Smooth muscle cell (in vitro differentiated cells): Measurements from ENCODE around the gene EDC4. TPM values are rescaled to one million over a fixed set of nuclear protein-coding genes. Genes with fewer than 3 reads are reported as not detected.

Experiments used
- DNase-seq: peaks from one replicate; lab custom pipeline; 2025; ENCODE audit not compliant: unreplicated experiment; lab: John Stamatoyannopoulos, UW
- H2AFZ ChIP-seq: fragments of 200-600 bp; sonication (generic); 2 replicates; pipeline ENCODE4 v1.6.0; 2016; ENCODE audit warnings: antibody characterized with exemption, low read depth, mild to moderate bottlenecking
- H3F3A ChIP-seq: fragments of 200-600 bp; sonication (generic); 2 replicates; pipeline ENCODE4 v1.6.0; 2017; ENCODE audit warnings: antibody characterized with exemption, low read depth
- H3K27ac ChIP-seq: fragments of 200-600 bp; sonication (generic); 2 replicates; pipeline ENCODE4 v1.5.1; 2016; ENCODE audit warnings: low read depth, mild to moderate bottlenecking
- H3K27me3 ChIP-seq: fragments of 200-600 bp; sonication (generic); 2 replicates; pipeline ENCODE4 v1.6.1; 2016; ENCODE audit warnings: low read depth, mild to moderate bottlenecking
- H3K36me3 ChIP-seq: fragments of 200-600 bp; sonication (generic); 2 replicates; pipeline ENCODE4 v1.5.1; 2016; ENCODE audit warnings: low read depth
- H3K4me1 ChIP-seq: fragments of 200-600 bp; sonication (generic); 2 replicates; pipeline ENCODE4 v1.5.1; 2016; ENCODE audit warnings: low read depth
- H3K4me2 ChIP-seq: fragments of 200-600 bp; sonication (generic); 2 replicates; pipeline ENCODE4 v1.6.0; 2016; ENCODE audit warnings: mild to moderate bottlenecking
- H3K4me3 ChIP-seq: fragments of 200-600 bp; sonication (generic); 2 replicates; pipeline ENCODE4 v1.5.1; 2016; ENCODE audit warnings: mild to moderate bottlenecking
- H3K79me2 ChIP-seq: fragments of 200-600 bp; sonication (generic); 2 replicates; pipeline ENCODE4 v1.6.0; 2016; ENCODE audit warnings: low read depth, mild to moderate bottlenecking
- H3K9ac ChIP-seq: fragments of 200-600 bp; sonication (generic); 2 replicates; pipeline ENCODE4 v1.6.0; 2016; ENCODE audit warnings: low read depth
- H3K9me3 ChIP-seq: fragments of 200-600 bp; sonication (generic); replicated peaks from 2 replicates; pipeline ENCODE4 v1.5.1; 2016; ENCODE audit warnings: low read depth
- H4K20me1 ChIP-seq: fragments of 200-600 bp; sonication (generic); 2 replicates; pipeline ENCODE4 v1.6.0; 2016; ENCODE audit warnings: low read depth
- CTCF ChIP-seq: fragments of 200-600 bp; sonication (generic); IDR thresholded peaks from 2 replicates; pipeline ENCODE4 v1.5.1; 2017; ENCODE audit warnings: borderline replicate concordance, mild to moderate bottlenecking, antibody characterized with exemption; ENCODE audit not compliant: insufficient read depth, poor library complexity, severe bottlenecking
- WGBS: methylation state at CpG from one replicate; pipeline ENCODE4 v1.1.7; 2016; ENCODE audit warnings: low lambda C conversion rate; 5-methylcytosine and 5-hydroxymethylcytosine counted together
- polyA plus RNA-seq: library from polyadenylated mRNA; unstranded; fragments of >200 nt; fragmentation: Nextera tagmentation; extraction: Ambion mirVana; gene quantifications from 2 replicates; pipeline ENCODE4 v1.2.1, GENCODE V29; 2016
- total RNA-seq: library from RNA; depleted of rRNA; stranded (reverse); fragments of >200 nt; gene quantifications from 2 replicates; pipeline ENCODE4 v1.2.3, GENCODE V29; 2014

EDC4 gene
- total and polyA plus RNA-seq, 2 experiments from 2014 or later = 46.3 to 64.5 TPM

- H3K79me2 ChIP-seq = peaks cover 43% of the 10 kb centered on the region
- no peak for TF ChIP-seq CTCF
- H3K4me2 ChIP-seq = no peak overlapping the region
- no peak overlapping the region for H3K4me3 ChIP-seq
- H3K9ac ChIP-seq = no peak overlapping the region
- no peak overlapping the region for H3K27ac ChIP-seq
- H3K36me3 ChIP-seq = no peaks in the 10 kb centered on the region
- H4K20me1 ChIP-seq = peaks cover 44% of the 10 kb centered on the region
- H3K4me1 ChIP-seq = peaks cover 13% of the 10 kb centered on the region
- peaks cover 20% of the 10 kb centered on the region for H3F3A ChIP-seq
- no peaks in the 10 kb centered on the region for H3K9me3 ChIP-seq
- 85% methylated on average over 3 of the region's 3 CpGs for WGBS
- H3K27me3 ChIP-seq = no peaks in the 10 kb centered on the region
- DNase-seq = no peak
- no peak overlapping the region for H2AFZ ChIP-seq
These were observed 1.6 kb upstream of the EDC4 start for GRCh38 chr16:67871256-67871655.

GRCh38 chr16:67872131-67872630 lies 671 bp upstream of the EDC4 start:
- Histone ChIP-seq H3K4me1 (peaks cover 13% of the 10 kb centered on the region), H3K27ac (peak overlapping the region; percentile 63), H4K20me1 (peaks cover 43% of the 10 kb centered on the region), H3K27me3 (no peaks in the 10 kb centered on the region), H3F3A (peaks cover 20% of the 10 kb centered on the region), H3K4me3 (peak overlapping the region; percentile 87), H3K79me2 (peaks cover 37% of the 10 kb centered on the region), H3K9me3 (no peaks in the 10 kb centered on the region), H3K36me3 (no peaks in the 10 kb centered on the region), H2AFZ (no peak overlapping the region), H3K9ac (no peak overlapping the region), H3K4me2 (peak overlapping the region; percentile 100)
- DNase-seq = no peak
- TF ChIP-seq CTCF = no peak
- WGBS = 78% methylated on average over 2 of the region's 2 CpGs

- peaks cover 13% of the 10 kb centered on the region for H3F3A ChIP-seq
- peak overlapping the region; percentile 93 for H3K9ac ChIP-seq
- peak overlapping the region; percentile 63 for H3K27ac ChIP-seq
- H3K4me3 ChIP-seq = peak overlapping the region; percentile 87
- peak overlapping the region; percentile 100 for H3K4me2 ChIP-seq
- no peaks in the 10 kb centered on the region for H3K9me3 ChIP-seq
- peaks cover 38% of the 10 kb centered on the region for H3K79me2 ChIP-seq
- peaks cover 13% of the 10 kb centered on the region for H3K4me1 ChIP-seq
- H4K20me1 ChIP-seq = peaks cover 32% of the 10 kb centered on the region
- H3K36me3 ChIP-seq = no peaks in the 10 kb centered on the region
- no peak for DNase-seq
- WGBS = 25% methylated on average over 23 of the region's 23 CpGs
- TF ChIP-seq CTCF = no peak
- H2AFZ ChIP-seq = peak overlapping the region; percentile 39
- H3K27me3 ChIP-seq = no peaks in the 10 kb centered on the region
These were observed 851 bp downstream of the EDC4 start for GRCh38 chr16:67873435-67874370.
